NT2/D1 (cell line): ENCODE measurements around the gene DLG2.
"Not testable (repeated sequence)": the region's sequence is repeated elsewhere in the genome, so short reads cannot be mapped to it uniquely, and the experiment has no call there.

ENCODE experiments used
- DNase-seq: peaks from one replicate; pipeline ENCODE4 v3.0.0-alpha.2; 2011; ENCODE audit warnings: low read depth, low spot score
- H3K27me3 ChIP-seq: 2 replicates; pipeline ENCODE4 v1.6.0; 2011; ENCODE audit warnings: mild to moderate bottlenecking; ENCODE audit not compliant: insufficient read length, insufficient read depth
- H3K36me3 ChIP-seq: 2 replicates; pipeline ENCODE4 v1.6.1; 2011; ENCODE audit warnings: mild to moderate bottlenecking, low read length, mixed read lengths; ENCODE audit not compliant: insufficient read depth, insufficient read length
- H3K4me1 ChIP-seq: 2 replicates; pipeline ENCODE4 v1.5.1; 2011; ENCODE audit not compliant: insufficient read depth, insufficient read length
- H3K4me3 ChIP-seq: 2 replicates; pipeline ENCODE4 v1.5.1; 2011; ENCODE audit warnings: low read depth; ENCODE audit not compliant: insufficient read length
- H3K9ac ChIP-seq: 2 replicates; pipeline ENCODE4 v1.6.0; 2011; ENCODE audit warnings: low read depth; ENCODE audit not compliant: insufficient read length
- H3K9me3 ChIP-seq: 2 replicates; pipeline ENCODE4 v1.5.1; 2011; ENCODE audit warnings: mild to moderate bottlenecking, low read length; ENCODE audit not compliant: insufficient read depth
- SUZ12 ChIP-seq: IDR thresholded peaks from 2 replicates; pipeline ENCODE4 v1.6.1; 2011; ENCODE audit not compliant: insufficient read length, insufficient read depth; ENCODE audit errors: extremely low read depth
- YY1 ChIP-seq: IDR thresholded peaks from 2 replicates; pipeline ENCODE4 v1.6.1; 2011; ENCODE audit not compliant: insufficient read length, insufficient read depth
- ZNF274 ChIP-seq: IDR thresholded peaks from 2 replicates; pipeline ENCODE4 v1.6.1; 2011; ENCODE audit warnings: mild to moderate bottlenecking, low read depth, low read length

Gene DLG2

GRCh38 chr11:85627998-85628770, 1.0 kb upstream of the DLG2 start, which contains the start of gene TMEM126B:
TSS of gene TMEM126B (plus strand) at chr11:85628593. CDS start at chr11:85628608, 15 bp downstream.
- TF ChIP-seq ZNF274 (no peak), YY1 (peak; percentile 68)
- peak; percentile 96 for DNase-seq
- H3K36me3 ChIP-seq, result peaks cover 25% of the 10 kb centered on the region
- no peaks in the 10 kb centered on the region for H3K27me3 ChIP-seq
- peak within 1 kb of the TSS; percentile 87 for H3K4me3 ChIP-seq
- peak within 1 kb of the TSS; percentile 91 for H3K9ac ChIP-seq
- no peaks in the 10 kb centered on the region for H3K9me3 ChIP-seq
- no peaks in the 10 kb centered on the region for H3K4me1 ChIP-seq

GRCh38 chr11:85626496-85626895, 648 bp downstream of the DLG2 start:
- H3K4me3 ChIP-seq, result no peak overlapping the region
- TF ChIP-seq SUZ12 (no peak), ZNF274 (no peak), YY1 (no peak)
- H3K27me3 ChIP-seq, result no peaks in the 10 kb centered on the region
- H3K9me3 ChIP-seq, result no peaks in the 10 kb centered on the region
- H3K4me1 ChIP-seq, result no peaks in the 10 kb centered on the region
- H3K36me3 ChIP-seq, result peaks cover 16% of the 10 kb centered on the region
- no peak overlapping the region for H3K9ac ChIP-seq
- no peak for DNase-seq

GRCh38 chr11:85620256-85620655, 6.9 kb downstream of the DLG2 start:
- DNase-seq, result no peak
- no peak overlapping the region for H3K9ac ChIP-seq
- no peaks in the 10 kb centered on the region for H3K27me3 ChIP-seq
- no peak overlapping the region for H3K4me3 ChIP-seq
- no peaks in the 10 kb centered on the region for H3K4me1 ChIP-seq
- no peaks in the 10 kb centered on the region for H3K36me3 ChIP-seq
- no peaks in the 10 kb centered on the region for H3K9me3 ChIP-seq
- TF ChIP-seq YY1 (no peak), ZNF274 (no peak), SUZ12 (no peak)

- no peak overlapping the region for H3K4me3 ChIP-seq
- H3K9me3 ChIP-seq, result no peaks in the 10 kb centered on the region
- H3K4me1 ChIP-seq, result no peaks in the 10 kb centered on the region
- H3K27me3 ChIP-seq, result no peaks in the 10 kb centered on the region
- H3K9ac ChIP-seq, result no peak overlapping the region
- no peak for DNase-seq
- no peaks in the 10 kb centered on the region for H3K36me3 ChIP-seq
- no peak for TF ChIP-seq SUZ12
- no peak for TF ChIP-seq YY1
- no peak for TF ChIP-seq ZNF274
These were observed 7.6 kb downstream of the DLG2 start for GRCh38 chr11:85619499-85619898.

- not testable (repeated sequence) for H3K4me1 ChIP-seq, H3K9me3 ChIP-seq, H3K36me3 ChIP-seq, DNase-seq, H3K9ac ChIP-seq, H3K27me3 ChIP-seq, H3K4me3 ChIP-seq
These were observed 15.5 kb downstream of the DLG2 start for GRCh38 chr11:85611643-85612042.

- H3K9me3 ChIP-seq, H3K27me3 ChIP-seq, H3K4me1 ChIP-seq, H3K9ac ChIP-seq, H3K4me3 ChIP-seq, H3K36me3 ChIP-seq, DNase-seq: not testable (repeated sequence)
These were observed 17.9 kb downstream of the DLG2 start for GRCh38 chr11:85609286-85609685.

- H3K27me3 ChIP-seq, H3K36me3 ChIP-seq, H3K4me1 ChIP-seq, DNase-seq, H3K9ac ChIP-seq, H3K4me3 ChIP-seq, H3K9me3 ChIP-seq: not testable (repeated sequence)
These were observed 18.5 kb downstream of the DLG2 start for GRCh38 chr11:85608621-85609020.

- H3K4me1 ChIP-seq, H3K27me3 ChIP-seq, DNase-seq, H3K36me3 ChIP-seq, H3K9ac ChIP-seq, H3K4me3 ChIP-seq, H3K9me3 ChIP-seq: not testable (repeated sequence)
These were observed 20.9 kb downstream of the DLG2 start for GRCh38 chr11:85606237-85606636.
